ENCODE measurements around the gene LSM3. TPM values are rescaled to one million over a fixed set of nuclear protein-coding genes. Genes with fewer than 3 reads are reported as not detected.

The LSM3 gene
- total RNA-seq = 9.9 and 10.0 TPM in 2 replicates
- long read RNA-seq, transcript LSM3-201 (4 exons, 3,815 nt) = major isoform, 19 of 21 reads
- long read RNA-seq, partial matches to known transcripts = 0 of 21 reads
- long read RNA-seq, other reads (novel, unspliced or antisense) = 2 of 21 reads

DNA sequence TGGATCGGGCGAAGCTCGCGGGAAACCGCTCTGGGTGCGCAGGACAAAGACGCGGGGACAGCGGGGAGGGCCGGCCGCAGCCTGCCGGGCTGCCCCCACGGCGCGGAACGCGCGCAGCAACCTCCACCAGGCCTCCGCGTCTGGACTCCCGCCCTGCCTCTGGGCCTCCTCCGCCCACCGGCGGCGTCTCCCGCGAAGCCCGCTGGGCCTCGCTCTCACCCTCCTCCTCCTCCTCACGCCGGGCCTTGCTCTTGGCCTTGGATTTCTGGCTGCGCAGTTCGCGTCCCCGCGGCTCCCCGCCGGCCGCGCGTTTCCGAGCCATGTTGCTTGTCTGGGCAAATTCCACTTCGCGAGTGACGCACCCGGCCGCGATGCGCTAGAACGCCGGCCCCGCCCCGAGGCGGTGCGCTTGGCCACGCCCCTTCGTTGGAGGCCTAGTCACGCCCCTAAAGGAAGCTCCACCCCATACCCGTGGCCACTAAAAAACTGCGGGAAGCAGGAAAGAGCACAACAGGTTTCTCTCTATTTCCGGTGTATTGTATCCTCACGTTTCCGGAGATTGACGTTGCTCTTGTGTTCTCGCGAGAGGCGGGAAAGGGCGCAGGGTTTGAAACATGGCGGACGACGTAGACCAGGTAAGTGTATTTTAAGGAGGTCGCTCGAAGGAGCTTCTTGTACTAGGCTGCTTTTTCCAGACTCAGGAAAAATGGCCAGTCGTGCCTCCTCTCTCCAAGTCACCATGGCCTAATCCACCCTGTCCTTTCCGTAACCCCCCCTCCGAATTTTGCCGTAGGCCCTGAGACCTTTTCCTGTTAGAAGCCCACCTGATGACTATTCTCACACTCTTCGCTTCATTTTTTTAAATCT, at the start of gene LSM3, which contains the start of gene XPC:
Gene LSM3, plus strand, starts transcription at position 571 of the 867 bp plus-strand sequence. Its CDS starts 44 bp downstream, at position 615.
Gene XPC, minus strand, starts transcription at position 355 of the 867 bp plus-strand sequence. Its CDS starts 33 bp downstream, at position 322.
- Mint-ChIP-seq H3K4me3 (ENCODE audit: unreplicated experiment) (peak within 1 kb of the TSS; percentile 99), H3K27me3 (ENCODE audit: unreplicated experiment) (no peaks in the 10 kb centered on the region), H3K4me1 (ENCODE audit: unreplicated experiment) (peaks cover 50% of the 10 kb centered on the region), H3K36me3 (ENCODE audit: unreplicated experiment) (peaks cover 9% of the 10 kb centered on the region), H3K27ac (ENCODE audit: unreplicated experiment) (peak within 1 kb of the TSS; percentile 99), H3K9me3 (ENCODE audit: unreplicated experiment) (no peaks in the 10 kb centered on the region)
- peak; percentile 99 for DNase-seq (ENCODE audit: extremely low spot score, unreplicated experiment)
- TF ChIP-seq, protein P1, sequence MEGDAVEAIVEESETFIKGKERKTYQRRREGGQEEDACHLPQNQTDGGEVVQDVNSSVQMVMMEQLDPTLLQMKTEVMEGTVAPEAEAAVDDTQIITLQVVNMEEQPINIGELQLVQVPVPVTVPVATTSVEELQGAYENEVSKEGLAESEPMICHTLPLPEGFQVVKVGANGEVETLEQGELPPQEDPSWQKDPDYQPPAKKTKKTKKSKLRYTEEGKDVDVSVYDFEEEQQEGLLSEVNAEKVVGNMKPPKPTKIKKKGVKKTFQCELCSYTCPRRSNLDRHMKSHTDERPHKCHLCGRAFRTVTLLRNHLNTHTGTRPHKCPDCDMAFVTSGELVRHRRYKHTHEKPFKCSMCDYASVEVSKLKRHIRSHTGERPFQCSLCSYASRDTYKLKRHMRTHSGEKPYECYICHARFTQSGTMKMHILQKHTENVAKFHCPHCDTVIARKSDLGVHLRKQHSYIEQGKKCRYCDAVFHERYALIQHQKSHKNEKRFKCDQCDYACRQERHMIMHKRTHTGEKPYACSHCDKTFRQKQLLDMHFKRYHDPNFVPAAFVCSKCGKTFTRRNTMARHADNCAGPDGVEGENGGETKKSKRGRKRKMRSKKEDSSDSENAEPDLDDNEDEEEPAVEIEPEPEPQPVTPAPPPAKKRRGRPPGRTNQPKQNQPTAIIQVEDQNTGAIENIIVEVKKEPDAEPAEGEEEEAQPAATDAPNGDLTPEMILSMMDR (IDR thresholded peaks at IDR 0.05) = no peak

DNA sequence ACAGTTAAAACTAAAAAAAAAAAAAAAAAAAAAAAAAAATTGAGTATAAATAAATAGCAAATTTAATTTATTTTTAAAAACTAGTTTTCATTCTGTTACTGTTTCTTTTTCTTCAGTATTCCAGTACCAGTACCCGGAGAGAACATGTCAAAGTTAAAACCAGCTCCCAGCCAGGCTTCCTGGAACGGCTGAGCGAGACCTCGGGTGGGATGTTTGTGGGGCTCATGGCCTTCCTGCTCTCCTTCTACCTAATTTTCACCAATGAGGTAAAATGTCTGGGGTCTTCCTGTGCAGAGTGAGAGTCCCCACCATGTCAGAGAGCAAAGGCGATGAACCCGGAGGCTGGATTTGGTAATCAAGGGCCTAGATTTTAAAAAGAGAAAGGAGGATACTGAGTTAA, 49.3 kb upstream of the LSM3 start:
- no peak for DNase-seq (ENCODE audit: extremely low spot score, unreplicated experiment)
- no peak overlapping the region for H3K27ac Mint-ChIP-seq (ENCODE audit: unreplicated experiment)
- H3K27me3 Mint-ChIP-seq (ENCODE audit: unreplicated experiment) = no peaks in the 10 kb centered on the region
- no peak overlapping the region for H3K4me3 Mint-ChIP-seq (ENCODE audit: unreplicated experiment)
- peaks cover 52% of the 10 kb centered on the region for H3K36me3 Mint-ChIP-seq (ENCODE audit: unreplicated experiment)
- H3K4me1 Mint-ChIP-seq (ENCODE audit: unreplicated experiment) = peaks cover 19% of the 10 kb centered on the region
- H3K9me3 Mint-ChIP-seq (ENCODE audit: unreplicated experiment) = no peaks in the 10 kb centered on the region
- TF ChIP-seq, protein P1 (IDR thresholded peaks at IDR 0.05) = no peak

DNA sequence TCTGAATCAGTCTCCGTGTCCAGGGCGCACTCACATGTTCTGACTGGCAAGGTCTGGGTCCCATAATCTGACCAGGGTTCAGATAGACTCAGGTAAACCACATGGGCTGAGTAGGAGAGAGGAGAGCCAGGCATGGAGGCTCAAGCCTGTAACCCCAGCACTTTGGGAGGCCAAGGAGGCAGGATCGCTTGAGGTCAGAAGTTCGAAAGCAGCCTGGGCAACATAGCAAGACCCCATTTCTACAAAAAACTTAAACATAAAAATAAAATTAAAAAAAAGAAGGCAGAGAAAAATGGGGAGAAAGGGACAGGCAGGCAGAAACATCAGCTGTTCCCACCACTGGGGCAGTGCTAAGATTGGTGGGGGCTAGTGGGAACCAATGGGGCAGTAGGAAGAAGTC, 48.4 kb upstream of the LSM3 start:
- H3K36me3 Mint-ChIP-seq (ENCODE audit: unreplicated experiment) = peaks cover 53% of the 10 kb centered on the region
- DNase-seq (ENCODE audit: extremely low spot score, unreplicated experiment) = no peak
- H3K27ac Mint-ChIP-seq (ENCODE audit: unreplicated experiment) = no peak overlapping the region
- TF ChIP-seq, protein P1 (IDR thresholded peaks at IDR 0.05) = no peak
- H3K4me1 Mint-ChIP-seq (ENCODE audit: unreplicated experiment) = peaks cover 19% of the 10 kb centered on the region
- no peak overlapping the region for H3K4me3 Mint-ChIP-seq (ENCODE audit: unreplicated experiment)
- H3K27me3 Mint-ChIP-seq (ENCODE audit: unreplicated experiment) = no peaks in the 10 kb centered on the region
- H3K9me3 Mint-ChIP-seq (ENCODE audit: unreplicated experiment) = no peaks in the 10 kb centered on the region

DNA sequence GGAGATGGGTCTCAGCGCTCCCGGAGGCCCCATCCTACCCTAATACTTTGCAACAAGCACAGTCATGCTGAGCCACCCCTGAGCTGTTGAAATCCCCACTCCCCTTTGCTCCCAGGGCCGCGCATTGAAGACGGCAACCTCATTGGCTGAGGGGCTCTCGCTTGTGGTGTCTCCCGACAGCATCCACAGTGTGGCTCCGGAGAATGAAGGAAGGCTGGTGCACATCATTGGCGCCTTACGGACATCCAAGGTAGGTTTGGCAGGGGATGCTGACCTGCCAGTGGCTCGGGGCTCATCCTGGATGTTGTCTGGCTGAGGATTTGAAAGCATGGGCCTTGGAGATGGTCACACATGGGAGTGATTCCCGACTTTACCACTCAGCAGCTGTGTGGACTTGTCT, 47.9 kb upstream of the LSM3 start:
- no peak for DNase-seq (ENCODE audit: extremely low spot score, unreplicated experiment)
- no peak overlapping the region for H3K27ac Mint-ChIP-seq (ENCODE audit: unreplicated experiment)
- H3K4me1 Mint-ChIP-seq (ENCODE audit: unreplicated experiment) = peaks cover 18% of the 10 kb centered on the region
- no peak overlapping the region for H3K4me3 Mint-ChIP-seq (ENCODE audit: unreplicated experiment)
- no peaks in the 10 kb centered on the region for H3K27me3 Mint-ChIP-seq (ENCODE audit: unreplicated experiment)
- TF ChIP-seq, protein P1 (IDR thresholded peaks at IDR 0.05) = no peak
- H3K36me3 Mint-ChIP-seq (ENCODE audit: unreplicated experiment) = peaks cover 57% of the 10 kb centered on the region
- no peaks in the 10 kb centered on the region for H3K9me3 Mint-ChIP-seq (ENCODE audit: unreplicated experiment)

DNA sequence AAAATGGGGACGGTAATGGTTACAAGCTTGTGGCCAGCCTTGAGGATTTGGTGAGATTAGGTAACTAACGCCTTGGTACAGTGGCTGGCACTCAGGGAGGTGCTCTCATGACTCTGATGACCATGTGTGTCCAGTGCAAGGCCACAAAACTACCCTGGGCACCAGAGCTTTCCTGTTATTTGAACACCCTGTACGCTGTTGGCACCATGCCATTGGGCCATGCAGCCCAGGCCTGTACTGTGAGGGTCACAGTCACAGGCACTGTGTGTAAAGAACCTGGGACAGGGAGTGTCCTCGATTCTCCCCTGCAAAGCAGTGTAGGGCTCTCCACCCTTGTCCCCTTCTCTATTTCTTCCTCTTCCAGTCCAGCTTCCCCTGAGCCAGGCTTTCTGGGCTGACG, 47.5 kb upstream of the LSM3 start:
- TF ChIP-seq, protein P1 (IDR thresholded peaks at IDR 0.05) = no peak
- Mint-ChIP-seq H3K36me3 (ENCODE audit: unreplicated experiment) (peaks cover 62% of the 10 kb centered on the region), H3K27ac (ENCODE audit: unreplicated experiment) (no peak overlapping the region), H3K27me3 (ENCODE audit: unreplicated experiment) (no peaks in the 10 kb centered on the region), H3K4me1 (ENCODE audit: unreplicated experiment) (peaks cover 14% of the 10 kb centered on the region), H3K9me3 (ENCODE audit: unreplicated experiment) (no peaks in the 10 kb centered on the region), H3K4me3 (ENCODE audit: unreplicated experiment) (no peak overlapping the region)
- DNase-seq (ENCODE audit: extremely low spot score, unreplicated experiment) = no peak

All from osteocyte (in vitro differentiated cells).